ENCODE measurements around the gene FAM221B. TPM values are rescaled to one million over a fixed set of nuclear protein-coding genes. Genes with fewer than 3 reads are reported as not detected.

Gene FAM221B
- total RNA-seq, 3 donors from 2014 or later (not counting 1 experiment from before 2014, with no cell fraction given) = not detected

- DNase-seq (no peak), ATAC-seq (no peak)
- no peak overlapping the region for H3K4me3 Mint-ChIP-seq
- H3K4me1 Mint-ChIP-seq = peaks cover 7 to 14% of the 10 kb centered on the region in 2 donors
- Histone ChIP-seq H3K27ac (ENCODE audit: low read length) (no peak overlapping the region), H3K27me3 (ENCODE audit: control insufficient read depth, insufficient read depth, low read length) (peaks cover 2% of the 10 kb centered on the region), H3K9me3 (ENCODE audit: control insufficient read depth, insufficient read depth, low read length) (no peaks in the 10 kb centered on the region), H3K36me3 (ENCODE audit: control insufficient read depth, insufficient read depth, low read length) (no peaks in the 10 kb centered on the region), H3K4me1 (ENCODE audit: control insufficient read depth, insufficient read depth, low read length) (no peaks in the 10 kb centered on the region), H3K4me3 (ENCODE audit: low read length) (no peak overlapping the region)
- no peaks in the 10 kb centered on the region for H3K36me3 Mint-ChIP-seq
- WGBS (ENCODE audit: insufficient coverage) = 63% methylated on average over 2 of the region's 3 CpGs
- H3K9me3 Mint-ChIP-seq = no peaks in the 10 kb centered on the region
- peaks cover 19 to 23% of the 10 kb centered on the region in 2 donors for H3K27me3 Mint-ChIP-seq (ENCODE audit: low read depth in 2 of 2)
- no peak for TF ChIP-seq CTCF (IDR thresholded peaks at IDR 0.05)
- intact Hi-C loops (cut with micrococcal nuclease) = no loop called here
- H3K27ac Mint-ChIP-seq = no peak overlapping the region
Measured at GRCh38 chr9:35859990-35860339, 31.4 kb upstream of the FAM221B start.

GRCh38 chr9:35859310-35859989, 30.9 kb upstream of the FAM221B start:
- H3K27ac Mint-ChIP-seq = no peak overlapping the region
- Histone ChIP-seq H3K4me3 (ENCODE audit: low read length) (no peak overlapping the region), H3K4me1 (ENCODE audit: control insufficient read depth, insufficient read depth, low read length) (no peaks in the 10 kb centered on the region), H3K9me3 (ENCODE audit: control insufficient read depth, insufficient read depth, low read length) (no peaks in the 10 kb centered on the region), H3K27ac (ENCODE audit: low read length) (no peak overlapping the region), H3K36me3 (ENCODE audit: control insufficient read depth, insufficient read depth, low read length) (no peaks in the 10 kb centered on the region), H3K27me3 (ENCODE audit: control insufficient read depth, insufficient read depth, low read length) (peaks cover 2% of the 10 kb centered on the region)
- H3K9me3 Mint-ChIP-seq = no peaks in the 10 kb centered on the region
- H3K36me3 Mint-ChIP-seq = no peaks in the 10 kb centered on the region
- ATAC-seq (peak in 2 of 3 donors; percentile 61 to 67), DNase-seq (peak; percentile 13 to 34)
- 63% methylated on average over 16 of the region's 16 CpGs for WGBS (ENCODE audit: insufficient coverage)
- H3K4me1 Mint-ChIP-seq = peaks cover 7 to 14% of the 10 kb centered on the region in 2 donors
- no peak for TF ChIP-seq CTCF (IDR thresholded peaks at IDR 0.05)
- intact Hi-C loops (cut with micrococcal nuclease) = no loop called here
- H3K27me3 Mint-ChIP-seq (ENCODE audit: low read depth in 2 of 2) = peaks cover 19 to 23% of the 10 kb centered on the region in 2 donors
- no peak overlapping the region for H3K4me3 Mint-ChIP-seq

GRCh38 chr9:35858458-35858857, 29.9 kb upstream of the FAM221B start:
- Histone ChIP-seq H3K9me3 (ENCODE audit: control insufficient read depth, insufficient read depth, low read length) (no peaks in the 10 kb centered on the region), H3K4me1 (ENCODE audit: control insufficient read depth, insufficient read depth, low read length) (no peaks in the 10 kb centered on the region), H3K36me3 (ENCODE audit: control insufficient read depth, insufficient read depth, low read length) (no peaks in the 10 kb centered on the region), H3K27ac (ENCODE audit: low read length) (no peak overlapping the region), H3K4me3 (ENCODE audit: low read length) (no peak overlapping the region), H3K27me3 (ENCODE audit: control insufficient read depth, insufficient read depth, low read length) (peaks cover 2% of the 10 kb centered on the region)
- no peak overlapping the region for H3K27ac Mint-ChIP-seq
- 72% methylated on average over 3 of the region's 5 CpGs for WGBS (ENCODE audit: insufficient coverage)
- no peak for DNase-seq
- H3K9me3 Mint-ChIP-seq = no peaks in the 10 kb centered on the region
- ATAC-seq = no peak
- H3K4me1 Mint-ChIP-seq = peaks cover 7 to 14% of the 10 kb centered on the region in 2 donors
- peaks cover 19 to 20% of the 10 kb centered on the region in 2 donors for H3K27me3 Mint-ChIP-seq (ENCODE audit: low read depth in 2 of 2)
- no peak overlapping the region for H3K4me3 Mint-ChIP-seq
- H3K36me3 Mint-ChIP-seq = no peaks in the 10 kb centered on the region
- TF ChIP-seq CTCF (IDR thresholded peaks at IDR 0.05) = no peak
- intact Hi-C loops (cut with micrococcal nuclease) = no loop called here

- no peak overlapping the region for H3K27ac Mint-ChIP-seq
- H3K27me3 Mint-ChIP-seq (ENCODE audit: low read depth in 2 of 2) = peaks cover 14 to 17% of the 10 kb centered on the region in 2 donors
- no peaks in the 10 kb centered on the region for H3K36me3 Mint-ChIP-seq
- Histone ChIP-seq H3K9me3 (ENCODE audit: control insufficient read depth, insufficient read depth, low read length) (no peaks in the 10 kb centered on the region), H3K4me3 (ENCODE audit: low read length) (no peak overlapping the region), H3K36me3 (ENCODE audit: control insufficient read depth, insufficient read depth, low read length) (no peaks in the 10 kb centered on the region), H3K27ac (ENCODE audit: low read length) (no peak overlapping the region), H3K27me3 (ENCODE audit: control insufficient read depth, insufficient read depth, low read length) (peaks cover 2% of the 10 kb centered on the region), H3K4me1 (ENCODE audit: control insufficient read depth, insufficient read depth, low read length) (no peaks in the 10 kb centered on the region)
- DNase-seq (peak in 1 of 2 donors; percentile 0), ATAC-seq (no peak)
- TF ChIP-seq CTCF (IDR thresholded peaks at IDR 0.05) = no peak
- intact Hi-C loops (cut with micrococcal nuclease) = no loop called here
- peaks cover 7 to 14% of the 10 kb centered on the region in 2 donors for H3K4me1 Mint-ChIP-seq
- H3K4me3 Mint-ChIP-seq = no peak overlapping the region
- no peaks in the 10 kb centered on the region for H3K9me3 Mint-ChIP-seq
- WGBS (ENCODE audit: insufficient coverage) = 88% methylated on average over 5 of the region's 5 CpGs
Measured at GRCh38 chr9:35856882-35857281, 28.4 kb upstream of the FAM221B start.
